ENCODE results near the gene DDAH2.

Gene DDAH2

GRCh38 chr6:31761343-31761742 is 32.2 kb upstream of the DDAH2 start:
- DNase-seq (ENCODE audit: low spot score) = no peak

GRCh38 chr6:31760790-31761189 is 31.7 kb upstream of the DDAH2 start:
- no peak for DNase-seq (ENCODE audit: low spot score)

GRCh38 chr6:31758281-31758680 is 29.2 kb upstream of the DDAH2 start:
- no peak for DNase-seq (ENCODE audit: low spot score)

- no peak for DNase-seq (ENCODE audit: low spot score)
Measured at GRCh38 chr6:31752739-31753319, 23.7 kb upstream of the DDAH2 start.

GRCh38 chr6:31750411-31751022 is 21.4 kb upstream of the DDAH2 start:
- DNase-seq (ENCODE audit: low spot score) = no peak

GRCh38 chr6:31749301-31750036 is 20.4 kb upstream of the DDAH2 start:
- DNase-seq (ENCODE audit: low spot score) = no peak

- no peak for DNase-seq (ENCODE audit: low spot score)
Measured at GRCh38 chr6:31744422-31744821, 15.3 kb upstream of the DDAH2 start.

- no peak for DNase-seq (ENCODE audit: low spot score)
Measured at GRCh38 chr6:31742894-31743293, 13.8 kb upstream of the DDAH2 start.

- no peak for DNase-seq (ENCODE audit: low spot score)
Measured at GRCh38 chr6:31741815-31742214, 12.7 kb upstream of the DDAH2 start.

- DNase-seq (ENCODE audit: low spot score) = peak; percentile 25
Measured at GRCh38 chr6:31740397-31741223, 11.5 kb upstream of the DDAH2 start.

- peak; percentile 100 for DNase-seq (ENCODE audit: low spot score)
Measured at GRCh38 chr6:31739639-31740396, 10.7 kb upstream of the DDAH2 start, which contains the start of gene MSH5. Gene MSH5, plus strand, starts transcription at chr6:31740005. Its CDS starts 462 bp downstream, at chr6:31740467.

- peak; percentile 86 for DNase-seq (ENCODE audit: low spot score)
Measured at GRCh38 chr6:31737991-31738979, 9.2 kb upstream of the DDAH2 start.

- DNase-seq (ENCODE audit: low spot score) = peak; percentile 35
Measured at GRCh38 chr6:31737315-31737990, 8.4 kb upstream of the DDAH2 start.

- DNase-seq (ENCODE audit: low spot score) = no peak
Measured at GRCh38 chr6:31736768-31737314, 7.7 kb upstream of the DDAH2 start.

- DNase-seq (ENCODE audit: low spot score) = peak; percentile 86
Measured at GRCh38 chr6:31736021-31736767, 7.1 kb upstream of the DDAH2 start, which contains the start of gene CLIC1. Gene CLIC1, minus strand, starts transcription at chr6:31736530. Its CDS starts 230 bp downstream, at chr6:31736300.

- DNase-seq (ENCODE audit: low spot score) = peak; percentile 82
Measured at GRCh38 chr6:31734821-31735406, 5.8 kb upstream of the DDAH2 start.

- DNase-seq (ENCODE audit: low spot score) = no peak
Measured at GRCh38 chr6:31734247-31734820, 5.2 kb upstream of the DDAH2 start.

GRCh38 chr6:31733734-31734133 is 4.6 kb upstream of the DDAH2 start:
- DNase-seq (ENCODE audit: low spot score) = no peak

Measured in activated CD4-positive, alpha-beta T cell treated with anti-CD3 and anti-CD28 coated beads, Interleukin-2, Interleukin-4, amounts not matched to agents 100 ng/mL and 50 ng/mL, durations not matched to agents 16 hours and 8 hours (primary cell).